Measurements from ENCODE around the gene TSNAX.

DNA sequence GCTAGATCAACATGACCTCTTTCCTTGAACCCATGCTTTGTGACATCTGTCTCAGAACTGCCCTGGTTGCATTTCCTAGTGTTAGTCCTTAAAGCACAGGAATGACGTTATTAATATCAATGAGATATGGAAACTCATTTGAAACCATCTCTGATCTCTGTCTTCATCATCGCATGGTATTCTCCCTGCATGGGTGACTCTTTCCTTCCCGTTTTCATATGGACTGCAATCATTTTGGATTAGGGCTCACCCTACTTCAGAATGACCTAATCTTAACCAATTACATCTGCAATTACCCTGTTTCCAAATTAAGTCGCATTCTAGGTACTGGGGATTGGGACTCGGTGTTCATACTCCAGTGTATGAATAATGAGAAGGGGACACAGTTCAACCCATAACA is 56.5 kb downstream of the TSNAX start:
- TF ChIP-seq, protein P1, sequence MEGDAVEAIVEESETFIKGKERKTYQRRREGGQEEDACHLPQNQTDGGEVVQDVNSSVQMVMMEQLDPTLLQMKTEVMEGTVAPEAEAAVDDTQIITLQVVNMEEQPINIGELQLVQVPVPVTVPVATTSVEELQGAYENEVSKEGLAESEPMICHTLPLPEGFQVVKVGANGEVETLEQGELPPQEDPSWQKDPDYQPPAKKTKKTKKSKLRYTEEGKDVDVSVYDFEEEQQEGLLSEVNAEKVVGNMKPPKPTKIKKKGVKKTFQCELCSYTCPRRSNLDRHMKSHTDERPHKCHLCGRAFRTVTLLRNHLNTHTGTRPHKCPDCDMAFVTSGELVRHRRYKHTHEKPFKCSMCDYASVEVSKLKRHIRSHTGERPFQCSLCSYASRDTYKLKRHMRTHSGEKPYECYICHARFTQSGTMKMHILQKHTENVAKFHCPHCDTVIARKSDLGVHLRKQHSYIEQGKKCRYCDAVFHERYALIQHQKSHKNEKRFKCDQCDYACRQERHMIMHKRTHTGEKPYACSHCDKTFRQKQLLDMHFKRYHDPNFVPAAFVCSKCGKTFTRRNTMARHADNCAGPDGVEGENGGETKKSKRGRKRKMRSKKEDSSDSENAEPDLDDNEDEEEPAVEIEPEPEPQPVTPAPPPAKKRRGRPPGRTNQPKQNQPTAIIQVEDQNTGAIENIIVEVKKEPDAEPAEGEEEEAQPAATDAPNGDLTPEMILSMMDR (conservative IDR thresholded peaks at IDR 0.05; ENCODE audit: low read depth, low read length), result no peak
- TF ChIP-seq EZH2 (IDR thresholded peaks at IDR 0.05; ENCODE audit: borderline replicate concordance, low read depth, low read length, poor library complexity, severe bottlenecking), result no peak
